ENCODE measurements around the gene CASP6. TPM values are rescaled to one million over a fixed set of nuclear protein-coding genes. Genes with fewer than 3 reads are reported as not detected.

The CASP6 gene
- total and polyA plus RNA-seq, 2 of the 8 experiments (the other 6 are each of a cell fraction or from before 2014, with no cell fraction given), result 29.5 to 35.1 TPM

DNA sequence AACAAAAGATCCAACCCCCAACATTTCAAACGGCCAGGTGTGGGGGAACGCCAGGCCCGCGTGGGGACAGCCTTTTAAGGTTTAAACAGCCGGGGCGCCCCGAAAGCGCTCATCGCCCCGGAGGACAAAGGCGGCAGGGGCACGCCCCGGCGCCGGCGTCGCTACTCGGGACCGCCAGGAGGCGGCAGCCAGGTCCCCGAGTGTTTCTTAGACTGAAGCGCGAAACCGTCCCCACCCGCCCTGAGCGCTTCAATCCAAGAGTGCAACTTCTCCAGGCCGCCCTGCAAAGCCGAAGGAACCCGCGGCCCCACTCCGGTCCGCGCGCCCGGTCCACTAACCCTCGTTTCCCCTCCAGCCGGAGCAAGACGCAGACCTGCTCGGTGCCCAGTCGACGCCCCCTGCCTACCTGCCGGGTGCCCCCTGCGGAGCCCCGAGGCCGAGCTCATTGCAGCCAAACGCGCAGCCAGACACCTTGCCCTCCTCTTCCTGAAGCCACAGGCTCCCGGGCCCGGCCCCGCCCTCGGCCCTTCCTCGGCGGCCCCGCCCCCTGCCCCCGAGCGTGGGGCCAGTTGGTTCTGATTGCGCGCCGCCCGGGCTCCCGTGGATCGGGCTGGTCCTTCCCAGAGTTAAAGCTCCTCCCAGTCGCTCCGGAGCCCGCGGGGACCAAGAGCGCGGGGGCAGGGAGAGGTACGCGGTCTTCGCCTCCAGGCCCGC is at the start of gene CASP6 (continued):
- TF ChIP-seq, protein P1, sequence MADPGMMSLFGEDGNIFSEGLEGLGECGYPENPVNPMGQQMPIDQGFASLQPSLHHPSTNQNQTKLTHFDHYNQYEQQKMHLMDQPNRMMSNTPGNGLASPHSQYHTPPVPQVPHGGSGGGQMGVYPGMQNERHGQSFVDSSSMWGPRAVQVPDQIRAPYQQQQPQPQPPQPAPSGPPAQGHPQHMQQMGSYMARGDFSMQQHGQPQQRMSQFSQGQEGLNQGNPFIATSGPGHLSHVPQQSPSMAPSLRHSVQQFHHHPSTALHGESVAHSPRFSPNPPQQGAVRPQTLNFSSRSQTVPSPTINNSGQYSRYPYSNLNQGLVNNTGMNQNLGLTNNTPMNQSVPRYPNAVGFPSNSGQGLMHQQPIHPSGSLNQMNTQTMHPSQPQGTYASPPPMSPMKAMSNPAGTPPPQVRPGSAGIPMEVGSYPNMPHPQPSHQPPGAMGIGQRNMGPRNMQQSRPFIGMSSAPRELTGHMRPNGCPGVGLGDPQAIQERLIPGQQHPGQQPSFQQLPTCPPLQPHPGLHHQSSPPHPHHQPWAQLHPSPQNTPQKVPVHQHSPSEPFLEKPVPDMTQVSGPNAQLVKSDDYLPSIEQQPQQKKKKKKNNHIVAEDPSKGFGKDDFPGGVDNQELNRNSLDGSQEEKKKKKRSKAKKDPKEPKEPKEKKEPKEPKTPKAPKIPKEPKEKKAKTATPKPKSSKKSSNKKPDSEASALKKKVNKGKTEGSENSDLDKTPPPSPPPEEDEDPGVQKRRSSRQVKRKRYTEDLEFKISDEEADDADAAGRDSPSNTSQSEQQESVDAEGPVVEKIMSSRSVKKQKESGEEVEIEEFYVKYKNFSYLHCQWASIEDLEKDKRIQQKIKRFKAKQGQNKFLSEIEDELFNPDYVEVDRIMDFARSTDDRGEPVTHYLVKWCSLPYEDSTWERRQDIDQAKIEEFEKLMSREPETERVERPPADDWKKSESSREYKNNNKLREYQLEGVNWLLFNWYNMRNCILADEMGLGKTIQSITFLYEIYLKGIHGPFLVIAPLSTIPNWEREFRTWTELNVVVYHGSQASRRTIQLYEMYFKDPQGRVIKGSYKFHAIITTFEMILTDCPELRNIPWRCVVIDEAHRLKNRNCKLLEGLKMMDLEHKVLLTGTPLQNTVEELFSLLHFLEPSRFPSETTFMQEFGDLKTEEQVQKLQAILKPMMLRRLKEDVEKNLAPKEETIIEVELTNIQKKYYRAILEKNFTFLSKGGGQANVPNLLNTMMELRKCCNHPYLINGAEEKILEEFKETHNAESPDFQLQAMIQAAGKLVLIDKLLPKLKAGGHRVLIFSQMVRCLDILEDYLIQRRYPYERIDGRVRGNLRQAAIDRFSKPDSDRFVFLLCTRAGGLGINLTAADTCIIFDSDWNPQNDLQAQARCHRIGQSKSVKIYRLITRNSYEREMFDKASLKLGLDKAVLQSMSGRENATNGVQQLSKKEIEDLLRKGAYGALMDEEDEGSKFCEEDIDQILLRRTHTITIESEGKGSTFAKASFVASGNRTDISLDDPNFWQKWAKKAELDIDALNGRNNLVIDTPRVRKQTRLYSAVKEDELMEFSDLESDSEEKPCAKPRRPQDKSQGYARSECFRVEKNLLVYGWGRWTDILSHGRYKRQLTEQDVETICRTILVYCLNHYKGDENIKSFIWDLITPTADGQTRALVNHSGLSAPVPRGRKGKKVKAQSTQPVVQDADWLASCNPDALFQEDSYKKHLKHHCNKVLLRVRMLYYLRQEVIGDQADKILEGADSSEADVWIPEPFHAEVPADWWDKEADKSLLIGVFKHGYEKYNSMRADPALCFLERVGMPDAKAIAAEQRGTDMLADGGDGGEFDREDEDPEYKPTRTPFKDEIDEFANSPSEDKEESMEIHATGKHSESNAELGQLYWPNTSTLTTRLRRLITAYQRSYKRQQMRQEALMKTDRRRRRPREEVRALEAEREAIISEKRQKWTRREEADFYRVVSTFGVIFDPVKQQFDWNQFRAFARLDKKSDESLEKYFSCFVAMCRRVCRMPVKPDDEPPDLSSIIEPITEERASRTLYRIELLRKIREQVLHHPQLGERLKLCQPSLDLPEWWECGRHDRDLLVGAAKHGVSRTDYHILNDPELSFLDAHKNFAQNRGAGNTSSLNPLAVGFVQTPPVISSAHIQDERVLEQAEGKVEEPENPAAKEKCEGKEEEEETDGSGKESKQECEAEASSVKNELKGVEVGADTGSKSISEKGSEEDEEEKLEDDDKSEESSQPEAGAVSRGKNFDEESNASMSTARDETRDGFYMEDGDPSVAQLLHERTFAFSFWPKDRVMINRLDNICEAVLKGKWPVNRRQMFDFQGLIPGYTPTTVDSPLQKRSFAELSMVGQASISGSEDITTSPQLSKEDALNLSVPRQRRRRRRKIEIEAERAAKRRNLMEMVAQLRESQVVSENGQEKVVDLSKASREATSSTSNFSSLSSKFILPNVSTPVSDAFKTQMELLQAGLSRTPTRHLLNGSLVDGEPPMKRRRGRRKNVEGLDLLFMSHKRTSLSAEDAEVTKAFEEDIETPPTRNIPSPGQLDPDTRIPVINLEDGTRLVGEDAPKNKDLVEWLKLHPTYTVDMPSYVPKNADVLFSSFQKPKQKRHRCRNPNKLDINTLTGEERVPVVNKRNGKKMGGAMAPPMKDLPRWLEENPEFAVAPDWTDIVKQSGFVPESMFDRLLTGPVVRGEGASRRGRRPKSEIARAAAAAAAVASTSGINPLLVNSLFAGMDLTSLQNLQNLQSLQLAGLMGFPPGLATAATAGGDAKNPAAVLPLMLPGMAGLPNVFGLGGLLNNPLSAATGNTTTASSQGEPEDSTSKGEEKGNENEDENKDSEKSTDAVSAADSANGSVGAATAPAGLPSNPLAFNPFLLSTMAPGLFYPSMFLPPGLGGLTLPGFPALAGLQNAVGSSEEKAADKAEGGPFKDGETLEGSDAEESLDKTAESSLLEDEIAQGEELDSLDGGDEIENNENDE (IDR thresholded peaks at IDR 0.05; ENCODE audit: insufficient replicate concordance, low read length), result no peak
- TF ChIP-seq E2F6 (IDR thresholded peaks at IDR 0.05), result no peak
- peak; percentile 80 for TF ChIP-seq TAF1 (IDR thresholded peaks at IDR 0.05; ENCODE audit: low read depth, low read length)
- TF ChIP-seq RBBP5 (IDR thresholded peaks at IDR 0.05; ENCODE audit: borderline replicate concordance, low read depth, low read length), result no peak
- no peak for TF ChIP-seq SP1 (IDR thresholded peaks at IDR 0.05; ENCODE audit: low read depth, low read length)
- no peak for TF ChIP-seq CEBPB (IDR thresholded peaks at IDR 0.05; ENCODE audit: low read depth, low read length)
- TF ChIP-seq TEAD4 (IDR thresholded peaks at IDR 0.05; ENCODE audit: low read depth, low read length), result no peak
- no peak for TF ChIP-seq SP2 (IDR thresholded peaks at IDR 0.05; ENCODE audit: low read length)
- no peak for TF ChIP-seq EGR1 (IDR thresholded peaks at IDR 0.05; ENCODE audit: borderline replicate concordance, low read depth, low read length)
- no peak for TF ChIP-seq ATF3 (IDR thresholded peaks at IDR 0.05; ENCODE audit: insufficient read depth, low read depth, low read length)
